HFF-Myc (cell line): ENCODE results near the gene FRMPD1.
"Not testable (repeated sequence)": the region's sequence is repeated elsewhere in the genome, so short reads cannot be mapped to it uniquely, and the experiment has no call there.

ENCODE experiments used
- DNase-seq: peaks from one replicate; pipeline ENCODE4 v3.0.0-alpha.2; 2011; ENCODE audit warnings: low read depth; ENCODE audit errors: extremely low read depth
- H3K4me3 ChIP-seq: replicated peaks from 2 replicates; pipeline ENCODE4 v1.5.1; 2011; ENCODE audit warnings: low read depth, mild to moderate bottlenecking, control low read depth, low read length
- TF ChIP-seq, protein P1 (sequence below): IDR thresholded peaks from 2 replicates; pipeline ENCODE4 v1.5.1; 2012; ENCODE audit warnings: mild to moderate bottlenecking, low read depth, low read length, control low read depth; ENCODE audit errors: missing control alignments

Gene FRMPD1

DNA sequence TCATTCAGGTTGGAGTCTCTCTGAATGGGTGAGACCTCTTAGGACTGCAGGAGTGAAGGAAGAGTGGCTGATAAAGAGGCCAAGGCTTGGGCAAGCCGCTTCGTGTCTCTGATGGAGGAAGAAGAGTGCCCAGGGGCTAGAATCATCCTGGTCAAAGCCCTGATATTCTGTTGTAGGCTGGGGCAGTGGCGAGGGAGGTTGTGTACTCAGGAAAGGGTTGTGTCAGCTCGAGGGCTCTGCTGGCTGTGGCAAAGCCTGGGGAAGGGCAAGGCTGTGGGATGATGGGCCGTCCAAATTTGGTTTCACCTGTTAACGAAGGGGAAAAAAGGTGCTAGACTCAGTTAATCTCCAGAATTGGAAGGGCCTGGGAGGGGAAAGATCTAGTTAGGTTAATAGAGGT is 100.4 kb downstream of the FRMPD1 start:
- TF ChIP-seq, protein P1, sequence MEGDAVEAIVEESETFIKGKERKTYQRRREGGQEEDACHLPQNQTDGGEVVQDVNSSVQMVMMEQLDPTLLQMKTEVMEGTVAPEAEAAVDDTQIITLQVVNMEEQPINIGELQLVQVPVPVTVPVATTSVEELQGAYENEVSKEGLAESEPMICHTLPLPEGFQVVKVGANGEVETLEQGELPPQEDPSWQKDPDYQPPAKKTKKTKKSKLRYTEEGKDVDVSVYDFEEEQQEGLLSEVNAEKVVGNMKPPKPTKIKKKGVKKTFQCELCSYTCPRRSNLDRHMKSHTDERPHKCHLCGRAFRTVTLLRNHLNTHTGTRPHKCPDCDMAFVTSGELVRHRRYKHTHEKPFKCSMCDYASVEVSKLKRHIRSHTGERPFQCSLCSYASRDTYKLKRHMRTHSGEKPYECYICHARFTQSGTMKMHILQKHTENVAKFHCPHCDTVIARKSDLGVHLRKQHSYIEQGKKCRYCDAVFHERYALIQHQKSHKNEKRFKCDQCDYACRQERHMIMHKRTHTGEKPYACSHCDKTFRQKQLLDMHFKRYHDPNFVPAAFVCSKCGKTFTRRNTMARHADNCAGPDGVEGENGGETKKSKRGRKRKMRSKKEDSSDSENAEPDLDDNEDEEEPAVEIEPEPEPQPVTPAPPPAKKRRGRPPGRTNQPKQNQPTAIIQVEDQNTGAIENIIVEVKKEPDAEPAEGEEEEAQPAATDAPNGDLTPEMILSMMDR: no peak
- DNase-seq: no peak

DNA sequence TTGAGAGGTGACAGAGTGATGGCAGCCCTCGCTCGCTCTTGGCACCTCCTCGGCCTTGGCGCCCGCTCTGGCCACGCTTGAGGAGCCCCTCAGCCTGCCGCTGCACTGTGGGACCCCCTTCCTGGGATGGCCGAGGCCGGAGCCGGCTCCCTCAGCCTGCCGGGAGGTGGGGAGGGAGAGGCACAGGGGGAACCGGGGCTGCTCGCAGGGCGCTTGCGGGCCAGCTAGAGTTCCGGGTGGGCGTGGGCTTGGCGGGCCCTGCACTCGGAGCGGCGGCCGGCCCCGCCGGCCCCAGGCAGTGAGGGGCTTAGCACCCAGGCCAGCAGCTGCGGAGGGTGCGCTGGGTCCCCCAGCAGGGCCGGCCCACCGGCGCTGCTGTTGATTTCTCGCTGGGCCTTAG is 101.0 kb downstream of the FRMPD1 start:
- not testable (repeated sequence) for H3K4me3 ChIP-seq

More for the DNA sequence above, 100.4 kb downstream of the FRMPD1 start:
- H3K4me3 ChIP-seq: no peak overlapping the region

DNA sequence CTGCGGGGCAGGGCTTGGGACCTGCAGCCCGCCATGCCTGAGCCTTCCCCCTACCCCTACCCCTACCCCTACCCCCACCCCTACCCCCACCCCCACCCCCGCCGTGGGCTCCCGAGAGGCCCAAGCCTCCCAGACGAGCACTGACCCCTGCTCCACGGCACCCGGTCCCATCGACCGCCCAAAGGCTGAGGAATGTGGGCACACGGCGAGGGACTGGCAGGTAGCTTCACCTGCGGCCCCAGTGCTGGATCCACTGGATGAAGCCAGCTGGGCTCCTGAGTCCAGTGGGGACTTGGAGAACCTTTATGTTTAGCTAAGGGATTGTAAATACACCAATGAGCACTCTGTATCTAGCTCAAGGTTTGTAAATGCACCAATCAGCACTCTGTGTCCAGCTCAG is 101.4 kb downstream of the FRMPD1 start:
- not testable (repeated sequence) for DNase-seq, H3K4me3 ChIP-seq

More for the DNA sequence above, 101.0 kb downstream of the FRMPD1 start:
- DNase-seq: not testable (repeated sequence)

DNA sequence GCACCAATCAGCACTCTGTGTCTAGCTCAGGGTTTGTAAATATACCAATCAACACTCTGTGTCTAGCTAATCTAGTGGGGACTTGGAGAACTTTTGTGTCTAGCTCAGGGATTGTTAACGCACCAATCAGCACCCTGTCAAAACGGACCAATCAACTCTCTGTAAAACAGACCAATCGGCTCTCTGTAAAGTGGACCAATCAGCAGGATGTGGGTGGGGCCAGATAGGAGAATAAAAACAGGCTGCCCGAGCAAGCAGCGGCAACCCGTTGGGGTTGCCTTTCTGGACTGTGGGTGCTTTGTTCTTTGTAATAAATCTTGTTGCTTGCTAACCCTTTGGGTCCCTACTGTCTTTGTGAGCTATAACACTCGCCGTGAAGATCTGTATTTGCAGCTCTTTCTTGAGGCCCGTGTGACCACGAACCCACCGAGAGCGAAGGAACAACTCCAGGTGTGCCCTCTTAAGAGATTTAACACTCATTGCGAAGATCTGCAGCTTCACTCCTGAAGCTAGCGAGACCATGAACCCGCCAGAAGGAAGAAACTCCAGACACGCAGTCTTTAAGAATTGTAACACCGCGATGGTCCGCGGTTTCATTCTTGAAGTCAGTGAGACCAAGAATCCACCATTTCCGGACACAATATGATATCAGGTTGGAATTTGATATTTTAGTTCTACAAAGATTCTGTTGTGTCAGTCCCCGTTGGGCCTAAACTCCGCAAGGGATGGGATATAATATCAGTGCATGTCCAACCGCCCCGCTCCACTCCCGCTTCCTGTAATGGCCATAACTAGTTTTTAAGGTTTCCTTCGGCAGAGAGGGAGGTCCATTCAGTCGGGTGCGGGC is 102.1 kb downstream of the FRMPD1 start:
- peak overlapping the region; percentile 83 for H3K4me3 ChIP-seq

DNA sequence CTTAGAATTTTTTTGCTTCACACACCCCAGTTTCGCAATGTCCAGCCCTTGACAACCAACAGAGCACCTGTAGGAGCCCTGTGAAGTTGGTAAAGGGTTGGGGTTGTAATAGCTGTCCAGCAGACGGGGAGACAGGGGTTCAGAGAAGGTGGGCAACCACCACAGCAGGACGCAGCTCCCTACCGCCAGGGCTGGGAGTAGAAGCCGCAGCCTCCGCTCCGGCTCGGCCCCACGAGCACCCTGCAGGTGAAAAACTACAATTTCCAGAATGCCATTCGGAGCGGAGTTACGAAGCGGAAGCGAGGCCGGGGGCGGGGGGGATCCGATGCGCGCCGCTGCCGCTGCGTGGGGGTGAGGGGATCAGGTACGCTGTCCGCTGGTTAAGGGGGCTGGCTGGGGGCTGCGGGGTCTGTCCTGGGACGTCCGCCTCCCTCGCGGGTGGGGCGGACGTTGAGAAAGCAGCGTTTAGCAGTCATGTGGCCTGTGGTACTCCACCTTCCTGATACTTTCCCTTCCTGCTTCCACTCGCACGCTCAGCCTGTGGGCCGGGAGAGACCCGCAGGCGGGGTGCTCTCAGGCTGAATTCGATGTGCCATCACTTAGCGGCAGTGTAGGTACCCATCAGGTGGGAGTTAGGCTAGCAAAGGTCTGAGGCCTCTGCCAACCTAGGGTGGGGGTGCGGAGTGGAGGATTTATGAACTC is 102.9 kb downstream of the FRMPD1 start, which contains the start of gene TRMT10B:
Gene TRMT10B (plus strand): TSS at position 317 of the 702 bp plus-strand sequence. CDS start 8,127 bp downstream, outside the sequence.
- TF ChIP-seq, protein P1: no peak
- peak within 1 kb of the TSS; percentile 83 for H3K4me3 ChIP-seq
- no peak for DNase-seq

More for the DNA sequence above, 102.1 kb downstream of the FRMPD1 start:
- DNase-seq: no peak
- TF ChIP-seq, protein P1: no peak

DNA sequence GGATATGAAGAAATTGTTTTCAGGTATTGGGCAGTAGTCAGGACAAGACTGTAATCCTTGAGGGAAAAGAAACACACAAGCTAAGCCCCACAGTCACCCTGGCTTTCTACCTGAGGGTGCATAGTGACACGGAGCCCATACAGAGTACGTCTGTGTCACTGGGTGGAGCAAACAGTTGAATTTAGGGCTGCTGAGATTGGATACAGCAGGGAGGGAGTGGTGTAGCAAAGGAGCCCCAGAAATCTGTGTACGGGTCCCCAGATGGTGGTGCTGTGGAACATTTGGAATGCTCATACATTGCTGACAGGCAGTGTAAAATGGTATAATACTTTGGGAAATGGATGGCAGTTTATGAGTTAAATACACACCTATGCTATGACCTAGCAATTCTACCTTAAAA is 108.0 kb downstream of the FRMPD1 start:
- no peak for DNase-seq
- TF ChIP-seq, protein P1: no peak
- no peak overlapping the region for H3K4me3 ChIP-seq

DNA sequence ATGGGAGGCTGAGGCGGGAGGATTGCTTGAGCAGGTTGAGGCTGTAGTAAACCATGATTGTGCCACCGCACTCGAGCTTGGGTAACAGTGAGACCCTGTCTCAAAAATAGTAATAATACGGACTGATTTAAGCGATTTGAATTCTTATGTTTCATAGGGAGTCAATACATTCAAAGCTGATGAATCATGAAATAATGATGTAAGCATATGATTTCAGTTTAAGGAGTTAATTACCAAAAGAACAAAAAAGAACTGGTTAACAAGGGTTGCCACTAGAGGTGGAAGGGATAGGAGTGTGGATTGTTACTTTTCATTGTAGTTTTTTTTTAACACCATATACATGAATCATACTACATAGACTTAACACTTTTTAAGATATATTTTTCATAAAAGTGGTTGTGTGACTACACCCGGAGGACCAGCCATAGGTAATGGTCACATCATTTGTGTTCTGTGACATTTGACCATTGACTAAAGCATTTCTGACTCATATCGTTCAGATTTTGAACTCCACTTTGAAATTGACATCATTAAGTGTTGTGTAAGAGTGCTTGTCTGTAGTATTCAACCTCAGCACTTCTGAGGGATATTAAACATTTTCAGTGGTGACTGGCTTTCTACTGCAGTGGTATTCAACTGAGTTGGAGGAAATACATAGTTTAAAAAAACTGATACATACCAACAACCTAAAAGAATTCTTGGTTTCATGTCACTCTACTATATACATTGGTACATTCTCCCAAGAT is 109.8 kb downstream of the FRMPD1 start:
- DNase-seq: no peak
- H3K4me3 ChIP-seq: no peak overlapping the region
- TF ChIP-seq, protein P1: no peak
